BLaER1 (cell line): ENCODE data around the gene STXBP5.

Source experiments
- H3K27ac ChIP-seq: shearing (Covaris generic); formaldehyde crosslinking; 2 replicates; pipeline ENCODE4 v1.8.1; 2022
- H3K27me3 ChIP-seq: shearing (Covaris generic); formaldehyde crosslinking; 2 replicates; pipeline ENCODE4 v1.8.1; 2022
- H3K36me3 ChIP-seq: shearing (Covaris generic); formaldehyde crosslinking; 2 replicates; pipeline ENCODE4 v1.8.1; 2022
- H3K4me1 ChIP-seq: shearing (Covaris generic); formaldehyde crosslinking; 2 replicates; pipeline ENCODE4 v1.8.1; 2022
- H3K4me2 ChIP-seq: shearing (Covaris generic); formaldehyde crosslinking; 2 replicates; pipeline ENCODE4 v1.8.1; 2022
- H3K4me3 ChIP-seq: shearing (Covaris generic); formaldehyde crosslinking; 2 replicates; pipeline ENCODE4 v1.8.1; 2022
- H3K9ac ChIP-seq: shearing (Covaris generic); formaldehyde crosslinking; 2 replicates; pipeline ENCODE4 v1.8.1; 2022
- H3K9me3 ChIP-seq: shearing (Covaris generic); formaldehyde crosslinking; 2 replicates; pipeline ENCODE4 v1.8.1; 2022
- H4K20me1 ChIP-seq: shearing (Covaris generic); formaldehyde crosslinking; 2 replicates; pipeline ENCODE4 v1.8.1; 2022
- Cebpa-rat ChIP-seq: shearing (Covaris generic); IDR thresholded peaks from 2 replicates; pipeline ENCODE4 v1.8.1; 2022

Gene STXBP5

DNA sequence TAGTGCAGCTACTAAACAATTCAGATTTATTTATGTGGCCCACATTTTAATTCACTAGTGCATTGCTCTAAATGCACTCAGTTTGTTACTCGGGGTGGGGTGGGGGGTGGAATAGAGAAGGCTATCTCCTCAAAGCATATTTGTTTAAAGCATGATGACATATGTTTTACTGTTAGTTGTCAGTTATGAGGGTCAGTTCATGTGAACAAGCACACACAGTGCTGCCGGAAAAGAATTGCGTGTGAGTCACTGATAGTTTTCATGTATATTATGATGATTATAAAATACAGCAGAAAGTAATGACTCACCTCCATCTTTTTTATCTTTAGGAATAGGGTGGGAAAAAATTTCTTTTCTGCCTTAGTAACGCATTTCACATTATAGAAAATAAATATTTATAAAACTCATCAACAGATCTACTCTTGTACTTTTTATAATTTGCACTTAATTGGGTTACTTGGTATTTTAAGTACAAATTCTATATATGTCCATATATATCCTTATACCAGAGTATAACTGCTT is 42.2 kb upstream of the STXBP5 start:
- no peaks in the 10 kb centered on the region for H4K20me1 ChIP-seq
- H3K9me3 ChIP-seq, result no peaks in the 10 kb centered on the region
- no peak overlapping the region for H3K4me2 ChIP-seq
- H3K27ac ChIP-seq, result no peak overlapping the region
- no peak for TF ChIP-seq Cebpa-rat
- H3K27me3 ChIP-seq, result no peaks in the 10 kb centered on the region
- H3K36me3 ChIP-seq, result no peaks in the 10 kb centered on the region
- no peak overlapping the region for H3K4me3 ChIP-seq
- no peak overlapping the region for H3K9ac ChIP-seq
- no peaks in the 10 kb centered on the region for H3K4me1 ChIP-seq

DNA sequence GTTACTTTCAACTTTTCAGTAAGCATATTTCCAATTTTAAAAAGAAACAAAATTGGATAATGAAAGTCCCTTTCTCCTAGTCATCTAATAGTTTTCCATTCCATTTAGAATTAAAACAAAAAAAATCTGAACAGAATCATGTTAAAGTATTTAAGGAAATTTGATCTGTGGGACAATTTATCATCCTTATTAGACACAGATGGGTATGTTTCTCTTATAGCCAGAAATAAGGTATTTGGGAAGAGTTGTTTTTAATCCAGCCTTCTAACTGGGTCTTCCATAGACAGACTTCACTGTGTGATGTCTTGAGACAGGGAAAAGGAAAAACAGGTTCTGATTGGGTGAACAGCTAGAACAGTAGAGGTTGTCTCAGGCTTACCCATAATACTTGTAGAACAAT is 39.5 kb upstream of the STXBP5 start:
- H3K27me3 ChIP-seq, result no peaks in the 10 kb centered on the region
- no peak overlapping the region for H3K9ac ChIP-seq
- H3K4me3 ChIP-seq, result no peak overlapping the region
- H4K20me1 ChIP-seq, result no peaks in the 10 kb centered on the region
- H3K27ac ChIP-seq, result no peak overlapping the region
- H3K36me3 ChIP-seq, result no peaks in the 10 kb centered on the region
- no peak for TF ChIP-seq Cebpa-rat
- no peaks in the 10 kb centered on the region for H3K9me3 ChIP-seq
- no peaks in the 10 kb centered on the region for H3K4me1 ChIP-seq
- no peak overlapping the region for H3K4me2 ChIP-seq

DNA sequence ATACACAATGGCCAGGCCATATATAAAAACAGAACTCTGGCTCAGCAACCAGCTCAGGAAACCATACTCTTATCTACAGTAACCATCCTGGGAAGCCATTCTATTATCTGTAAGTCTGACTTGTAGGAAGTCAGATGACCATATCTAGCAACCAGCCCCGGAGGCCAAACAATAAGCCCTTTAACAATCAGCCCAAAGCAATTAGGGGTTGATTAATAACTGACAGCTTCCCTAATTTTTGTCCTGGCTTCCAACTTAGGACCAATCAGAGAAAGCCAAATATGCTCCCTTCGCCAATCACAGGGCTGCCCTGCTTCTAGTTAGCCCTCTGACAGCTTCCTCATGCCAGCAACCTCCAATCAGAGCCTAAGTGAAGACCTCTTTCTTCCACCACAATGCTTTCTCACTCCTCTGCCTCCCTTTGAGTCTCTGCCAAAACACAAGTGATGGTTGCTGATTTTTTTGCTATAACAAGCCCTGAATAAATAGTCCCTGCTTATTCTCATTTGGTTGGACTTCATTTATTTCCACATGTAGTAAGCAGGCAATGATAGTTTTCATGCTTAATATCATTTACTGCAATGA is 37.8 kb upstream of the STXBP5 start:
- H4K20me1 ChIP-seq, result no peaks in the 10 kb centered on the region
- H3K9me3 ChIP-seq, result no peaks in the 10 kb centered on the region
- no peaks in the 10 kb centered on the region for H3K36me3 ChIP-seq
- no peaks in the 10 kb centered on the region for H3K27me3 ChIP-seq
- no peak overlapping the region for H3K4me3 ChIP-seq
- H3K27ac ChIP-seq, result no peak overlapping the region
- no peak for TF ChIP-seq Cebpa-rat
- H3K4me1 ChIP-seq, result no peaks in the 10 kb centered on the region
- no peak overlapping the region for H3K4me2 ChIP-seq
- H3K9ac ChIP-seq, result no peak overlapping the region

DNA sequence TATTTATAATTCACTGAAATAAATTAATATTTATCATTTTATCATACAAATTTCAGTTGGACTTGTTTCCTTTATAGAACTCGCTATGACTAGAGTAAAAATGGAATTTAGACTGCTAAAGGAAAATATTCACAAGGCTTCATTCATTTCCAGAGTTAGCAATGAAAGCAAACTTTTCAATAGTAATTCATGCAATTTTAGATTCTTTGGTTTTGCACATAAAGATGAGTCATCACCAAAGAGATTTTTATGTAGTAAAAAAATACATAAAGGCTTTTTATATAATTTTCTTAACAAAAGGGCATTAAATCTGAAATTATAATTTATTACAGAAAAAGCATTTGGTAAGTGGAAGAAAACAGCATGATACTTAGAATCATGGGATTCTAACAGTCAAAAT is 37.2 kb upstream of the STXBP5 start:
- Histone ChIP-seq H3K4me1 (no peaks in the 10 kb centered on the region), H3K36me3 (no peaks in the 10 kb centered on the region), H3K9me3 (no peaks in the 10 kb centered on the region), H3K9ac (no peak overlapping the region), H3K27me3 (no peaks in the 10 kb centered on the region), H3K27ac (no peak overlapping the region), H3K4me3 (no peak overlapping the region), H3K4me2 (no peak overlapping the region), H4K20me1 (no peaks in the 10 kb centered on the region)
- no peak for TF ChIP-seq Cebpa-rat

GRCh38 chr6:147167576-147168461 is 36.4 kb upstream of the STXBP5 start:
- no peaks in the 10 kb centered on the region for H3K9me3 ChIP-seq
- no peak overlapping the region for H3K27ac ChIP-seq
- H3K4me2 ChIP-seq, result no peak overlapping the region
- H3K4me1 ChIP-seq, result no peaks in the 10 kb centered on the region
- no peaks in the 10 kb centered on the region for H3K27me3 ChIP-seq
- no peak overlapping the region for H3K9ac ChIP-seq
- no peaks in the 10 kb centered on the region for H4K20me1 ChIP-seq
- no peak for TF ChIP-seq Cebpa-rat
- no peak overlapping the region for H3K4me3 ChIP-seq
- no peaks in the 10 kb centered on the region for H3K36me3 ChIP-seq

DNA sequence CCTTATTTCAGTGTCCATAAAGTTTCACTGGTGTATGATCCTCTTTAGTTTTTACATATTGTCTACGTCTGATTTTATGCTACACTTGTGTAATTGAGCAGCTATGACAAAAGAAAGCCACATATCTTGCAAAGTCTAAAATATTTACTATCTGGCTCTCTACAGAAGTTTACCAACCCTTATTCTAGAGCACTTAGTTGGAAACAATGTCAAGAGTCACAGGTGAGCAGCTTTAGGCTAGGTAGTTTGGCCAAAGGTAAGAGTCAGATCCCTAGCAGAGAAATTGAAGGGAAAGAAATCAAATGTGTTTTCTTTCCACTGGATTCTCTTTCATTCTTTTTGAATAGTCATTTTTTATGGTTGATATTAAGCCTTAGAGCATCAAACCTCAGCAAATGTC is 34.7 kb upstream of the STXBP5 start:
- no peak for TF ChIP-seq Cebpa-rat
- no peaks in the 10 kb centered on the region for H3K9me3 ChIP-seq
- no peak overlapping the region for H3K9ac ChIP-seq
- H4K20me1 ChIP-seq, result no peaks in the 10 kb centered on the region
- H3K4me2 ChIP-seq, result no peak overlapping the region
- H3K4me3 ChIP-seq, result no peak overlapping the region
- H3K4me1 ChIP-seq, result no peaks in the 10 kb centered on the region
- no peaks in the 10 kb centered on the region for H3K27me3 ChIP-seq
- H3K36me3 ChIP-seq, result no peaks in the 10 kb centered on the region
- H3K27ac ChIP-seq, result no peak overlapping the region

DNA sequence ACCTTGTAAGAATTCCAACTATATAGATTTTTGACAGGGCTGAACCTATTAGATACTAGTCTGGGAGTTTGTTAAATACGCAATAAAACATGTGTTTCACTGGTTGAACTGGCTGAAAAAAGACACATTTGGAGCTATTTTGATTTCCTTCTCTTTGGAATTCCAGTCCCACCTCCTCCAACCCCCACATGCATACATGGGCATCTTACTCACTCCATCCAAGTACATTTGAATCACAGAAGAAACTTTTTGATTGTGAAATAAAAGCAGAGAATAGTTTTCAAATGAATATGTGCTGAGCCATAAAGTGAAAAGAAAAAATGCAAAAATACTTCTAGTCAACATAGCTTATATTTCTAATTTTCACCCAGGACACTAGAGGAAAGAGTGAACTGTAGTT is 33.9 kb upstream of the STXBP5 start:
- H3K4me3 ChIP-seq, result no peak overlapping the region
- no peaks in the 10 kb centered on the region for H3K4me1 ChIP-seq
- no peaks in the 10 kb centered on the region for H3K27me3 ChIP-seq
- H3K4me2 ChIP-seq, result no peak overlapping the region
- H3K9me3 ChIP-seq, result no peaks in the 10 kb centered on the region
- H3K27ac ChIP-seq, result no peak overlapping the region
- TF ChIP-seq Cebpa-rat, result no peak
- H4K20me1 ChIP-seq, result no peaks in the 10 kb centered on the region
- H3K9ac ChIP-seq, result no peak overlapping the region
- H3K36me3 ChIP-seq, result no peaks in the 10 kb centered on the region

DNA sequence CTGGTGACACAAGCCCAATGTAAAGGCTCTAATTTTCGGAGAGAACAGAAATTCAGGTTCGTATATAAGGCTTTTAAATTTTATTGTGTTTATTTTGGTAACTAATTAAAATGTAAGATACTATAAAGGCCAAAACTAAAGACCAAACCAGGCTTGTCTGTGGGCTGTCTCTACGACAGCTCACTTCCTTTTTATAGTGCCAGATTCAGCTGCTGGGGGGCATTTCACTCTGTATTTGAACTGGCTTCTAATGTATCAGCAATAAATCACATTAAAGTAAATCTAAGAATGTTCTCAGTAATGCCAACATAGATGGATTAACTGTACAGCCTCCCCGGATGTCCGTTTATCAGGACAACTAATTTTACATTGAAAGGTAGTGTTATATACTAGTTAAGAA is 31.1 kb upstream of the STXBP5 start:
- H4K20me1 ChIP-seq, result no peaks in the 10 kb centered on the region
- H3K27ac ChIP-seq, result no peak overlapping the region
- no peak overlapping the region for H3K4me3 ChIP-seq
- H3K27me3 ChIP-seq, result no peaks in the 10 kb centered on the region
- H3K9ac ChIP-seq, result no peak overlapping the region
- H3K4me2 ChIP-seq, result no peak overlapping the region
- H3K9me3 ChIP-seq, result no peaks in the 10 kb centered on the region
- TF ChIP-seq Cebpa-rat, result no peak
- H3K36me3 ChIP-seq, result no peaks in the 10 kb centered on the region
- no peaks in the 10 kb centered on the region for H3K4me1 ChIP-seq

DNA sequence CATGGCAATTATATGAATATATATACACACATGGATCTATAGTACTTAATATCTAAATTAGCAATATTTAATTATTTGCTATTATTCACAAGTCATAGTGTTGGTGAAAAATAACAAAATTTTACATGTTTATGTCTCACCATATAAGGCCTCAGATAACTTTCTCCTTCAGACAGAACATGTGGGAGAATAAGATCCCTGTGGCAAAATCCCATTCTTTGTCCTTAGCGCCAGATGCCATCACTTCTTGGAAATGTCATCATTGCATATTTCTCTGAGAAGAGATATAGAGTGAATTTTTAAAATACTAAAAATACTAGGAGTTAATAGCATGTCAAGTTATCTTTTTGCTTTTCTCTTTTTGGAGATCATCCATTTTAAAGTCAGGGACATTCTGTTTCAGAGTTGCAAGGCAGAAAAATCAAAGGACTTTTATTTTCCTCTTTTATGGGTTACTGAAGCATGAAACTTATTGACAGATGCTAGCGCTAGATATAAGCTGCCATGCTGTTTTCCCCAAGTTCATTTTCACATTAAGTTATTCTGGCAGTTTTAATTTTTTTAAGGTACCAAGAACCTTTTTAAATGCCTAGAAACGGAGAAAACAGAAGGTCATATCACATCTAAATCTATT is 30.4 kb upstream of the STXBP5 start:
- H3K36me3 ChIP-seq, result no peaks in the 10 kb centered on the region
- H3K9me3 ChIP-seq, result no peaks in the 10 kb centered on the region
- no peak overlapping the region for H3K4me3 ChIP-seq
- no peaks in the 10 kb centered on the region for H4K20me1 ChIP-seq
- no peaks in the 10 kb centered on the region for H3K4me1 ChIP-seq
- H3K4me2 ChIP-seq, result no peak overlapping the region
- H3K27ac ChIP-seq, result no peak overlapping the region
- no peaks in the 10 kb centered on the region for H3K27me3 ChIP-seq
- no peak overlapping the region for H3K9ac ChIP-seq
- TF ChIP-seq Cebpa-rat, result no peak

GRCh38 chr6:147176795-147177194 is 27.4 kb upstream of the STXBP5 start:
- no peak for TF ChIP-seq Cebpa-rat
- Histone ChIP-seq H3K27me3 (no peaks in the 10 kb centered on the region), H3K36me3 (no peaks in the 10 kb centered on the region), H4K20me1 (no peaks in the 10 kb centered on the region), H3K27ac (no peak overlapping the region), H3K4me1 (no peaks in the 10 kb centered on the region), H3K4me3 (no peak overlapping the region), H3K4me2 (no peak overlapping the region), H3K9ac (no peak overlapping the region), H3K9me3 (no peaks in the 10 kb centered on the region)
